ENCODE measurements around the gene LYRM1.
A peak's percentile ranks its signal among the peaks of the same experiment; 100 is the strongest.

Gene LYRM1

DNA sequence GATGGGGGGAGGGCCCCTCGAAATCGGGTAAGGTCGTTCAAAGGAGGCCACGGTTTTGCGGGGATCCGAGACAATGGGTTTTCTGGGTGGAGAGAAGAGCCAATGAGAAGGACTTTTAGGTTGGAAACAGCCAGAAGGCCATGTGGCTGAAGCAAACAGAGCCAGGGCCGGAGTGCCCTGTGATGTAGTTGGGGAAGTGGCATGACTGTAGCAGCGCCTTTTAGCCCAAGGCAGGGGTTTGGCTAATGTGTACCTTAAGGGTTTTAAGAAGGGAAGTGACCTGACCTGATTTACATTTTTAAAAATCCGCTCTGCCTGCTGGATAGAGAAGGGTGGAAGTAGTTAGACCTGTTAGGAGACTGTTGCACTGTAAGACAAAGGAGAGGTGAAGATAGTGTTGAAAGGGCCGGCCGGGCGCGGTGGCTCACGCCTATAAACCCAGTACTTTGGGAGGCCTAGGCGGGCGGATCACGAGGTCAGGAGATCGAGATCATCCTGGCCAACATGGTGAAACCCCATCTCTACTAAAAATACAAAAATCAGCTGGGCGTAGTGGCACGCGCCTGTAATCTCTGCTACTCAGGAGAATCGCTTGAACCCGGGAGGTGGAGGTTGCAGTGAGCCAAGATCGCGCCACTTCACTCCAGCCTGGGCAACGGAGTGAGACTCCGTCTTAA, 1.0 kb downstream of the LYRM1 start:
- Mint-ChIP-seq H3K9me3 (no peaks in the 10 kb centered on the region), H3K27ac (peak overlapping the region; percentile 96), H3K27me3 (no peaks in the 10 kb centered on the region), H3K36me3 (peaks cover 6 to 31% of the 10 kb centered on the region in 2 donors), H3K4me1 (peaks cover 45 to 65% of the 10 kb centered on the region in 2 donors), H3K4me3 (peak overlapping the region; percentile 85 to 89)
- ATAC-seq (replicated peaks) (peak; percentile 45 to 48), DNase-seq (peak; percentile 52)

GRCh38 chr16:20902426-20902825, 1.9 kb downstream of the LYRM1 start:
- DNase-seq, result no peak
- Mint-ChIP-seq H3K27me3 (no peaks in the 10 kb centered on the region), H3K9me3 (no peaks in the 10 kb centered on the region), H3K4me1 (peaks cover 45 to 61% of the 10 kb centered on the region in 2 donors), H3K36me3 (peaks cover 6 to 31% of the 10 kb centered on the region in 2 donors), H3K4me3 (peak overlapping the region; percentile 85 to 89), H3K27ac (peak overlapping the region; percentile 96)
- no peak for ATAC-seq (replicated peaks)

DNA sequence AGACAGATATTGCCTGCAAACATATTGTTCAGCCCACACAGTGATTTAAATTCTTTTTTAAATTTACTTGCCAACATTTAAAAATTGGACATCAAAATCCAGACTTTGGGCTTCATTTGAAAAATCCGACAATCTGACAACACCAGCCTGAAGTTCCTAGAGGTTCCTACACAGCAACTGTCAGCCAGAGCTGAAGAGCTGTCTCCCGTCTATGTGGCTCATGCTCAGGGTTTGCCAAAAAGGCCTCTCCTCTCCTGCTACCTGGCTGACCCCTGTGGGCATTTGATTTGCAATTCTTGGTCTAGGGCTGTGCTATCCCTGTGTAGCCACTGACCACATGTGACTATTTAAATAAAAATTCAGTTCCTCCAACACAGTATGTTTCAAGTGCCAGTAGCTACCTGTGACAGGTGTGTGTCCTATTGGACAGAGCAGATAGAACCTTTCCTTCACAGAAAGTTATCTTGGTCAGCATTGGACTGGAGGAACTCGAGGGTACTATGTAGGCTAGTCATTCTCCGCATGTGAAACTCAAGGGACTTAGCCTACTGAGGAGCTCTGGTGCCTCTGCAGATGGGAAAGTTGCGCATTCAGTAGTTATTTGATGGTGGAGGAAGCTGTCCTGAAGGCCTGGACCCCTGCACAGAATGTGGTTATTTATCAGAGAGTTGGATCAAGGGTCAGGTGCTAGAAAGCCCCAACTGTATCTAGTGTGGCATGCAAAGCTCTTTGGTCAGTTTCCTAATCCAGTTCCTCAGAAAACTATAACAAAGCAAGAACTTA, 2.7 kb downstream of the LYRM1 start:
- Mint-ChIP-seq H3K9me3 (no peaks in the 10 kb centered on the region), H3K27me3 (no peaks in the 10 kb centered on the region), H3K27ac (peak overlapping the region; percentile 60), H3K4me3 (no peak overlapping the region), H3K36me3 (peaks cover 3 to 31% of the 10 kb centered on the region in 2 donors), H3K4me1 (peaks cover 39 to 53% of the 10 kb centered on the region in 2 donors)
- DNase-seq (no peak), ATAC-seq (replicated peaks) (no peak)

- ATAC-seq (replicated peaks) (no peak), DNase-seq (no peak)
- Mint-ChIP-seq H3K9me3 (no peaks in the 10 kb centered on the region), H3K4me1 (peaks cover 35 to 48% of the 10 kb centered on the region in 2 donors), H3K36me3 (peaks cover 3 to 31% of the 10 kb centered on the region in 2 donors), H3K27ac (peak overlapping the region; percentile 60), H3K4me3 (peak overlapping the region; percentile 36 to 60), H3K27me3 (no peaks in the 10 kb centered on the region)
Observed at GRCh38 chr16:20903899-20904506, 3.4 kb downstream of the LYRM1 start.

GRCh38 chr16:20904507-20905081, 4.0 kb downstream of the LYRM1 start:
- DNase-seq, result peak; percentile 25
- peaks cover 3 to 31% of the 10 kb centered on the region in 2 donors for H3K36me3 Mint-ChIP-seq
- no peaks in the 10 kb centered on the region for H3K9me3 Mint-ChIP-seq
- peak overlapping the region; percentile 15 for H3K27ac Mint-ChIP-seq
- peak; percentile 14 to 25 for ATAC-seq (replicated peaks)
- peaks cover 31 to 42% of the 10 kb centered on the region in 2 donors for H3K4me1 Mint-ChIP-seq
- H3K4me3 Mint-ChIP-seq, result peak overlapping the region; percentile 2 to 60
- no peaks in the 10 kb centered on the region for H3K27me3 Mint-ChIP-seq

GRCh38 chr16:20905576-20905975, 5.0 kb downstream of the LYRM1 start:
- H3K9me3 Mint-ChIP-seq, result no peaks in the 10 kb centered on the region
- H3K27me3 Mint-ChIP-seq, result no peaks in the 10 kb centered on the region
- peaks cover 31 to 42% of the 10 kb centered on the region in 2 donors for H3K4me1 Mint-ChIP-seq
- no peak for ATAC-seq (replicated peaks)
- H3K4me3 Mint-ChIP-seq, result no peak overlapping the region
- DNase-seq, result no peak
- no peak overlapping the region for H3K27ac Mint-ChIP-seq
- H3K36me3 Mint-ChIP-seq, result peaks cover 3 to 31% of the 10 kb centered on the region in 2 donors

- Mint-ChIP-seq H3K36me3 (peaks cover 3 to 23% of the 10 kb centered on the region in 2 donors), H3K4me3 (no peak overlapping the region), H3K27ac (no peak overlapping the region), H3K27me3 (no peaks in the 10 kb centered on the region), H3K4me1 (peaks cover 28 to 46% of the 10 kb centered on the region in 2 donors), H3K9me3 (no peaks in the 10 kb centered on the region)
- DNase-seq, result no peak
- ATAC-seq (replicated peaks), result no peak
Observed at GRCh38 chr16:20906341-20907255, 6.0 kb downstream of the LYRM1 start.

DNA sequence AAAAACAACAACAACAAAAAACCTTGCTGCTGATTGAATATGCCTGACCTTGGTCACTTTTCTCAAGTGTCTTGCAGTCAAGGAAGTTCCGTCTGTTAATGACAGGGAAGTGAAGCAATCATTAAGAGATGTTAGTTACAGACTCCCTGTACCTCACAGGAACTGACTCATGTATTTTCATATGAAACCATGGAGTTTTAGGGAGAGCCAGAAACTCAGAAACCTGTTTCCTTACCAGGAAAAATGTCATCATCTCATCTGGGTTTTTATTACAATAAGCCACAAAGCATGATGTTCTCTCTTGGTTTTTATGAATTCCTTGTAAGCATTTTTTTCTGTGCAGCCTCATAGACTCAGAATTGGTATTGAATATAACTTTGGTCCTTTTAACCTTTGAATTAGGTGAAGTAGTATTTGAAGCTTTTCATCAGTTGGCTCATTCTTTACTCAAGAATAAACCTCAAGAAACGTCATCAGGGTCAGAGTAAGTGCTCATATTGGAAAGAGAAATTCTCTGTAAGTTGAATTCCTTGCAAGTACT, 10.3 kb downstream of the LYRM1 start:
- Mint-ChIP-seq H3K4me3 (no peak overlapping the region), H3K27me3 (no peaks in the 10 kb centered on the region), H3K9me3 (no peaks in the 10 kb centered on the region), H3K4me1 (peaks cover 5 to 21% of the 10 kb centered on the region in 2 donors), H3K27ac (no peak overlapping the region), H3K36me3 (peaks cover 3 to 11% of the 10 kb centered on the region in 2 donors)
- no peak for DNase-seq
- peak in 1 of 2 donors; percentile 45 for ATAC-seq (replicated peaks)

DNA sequence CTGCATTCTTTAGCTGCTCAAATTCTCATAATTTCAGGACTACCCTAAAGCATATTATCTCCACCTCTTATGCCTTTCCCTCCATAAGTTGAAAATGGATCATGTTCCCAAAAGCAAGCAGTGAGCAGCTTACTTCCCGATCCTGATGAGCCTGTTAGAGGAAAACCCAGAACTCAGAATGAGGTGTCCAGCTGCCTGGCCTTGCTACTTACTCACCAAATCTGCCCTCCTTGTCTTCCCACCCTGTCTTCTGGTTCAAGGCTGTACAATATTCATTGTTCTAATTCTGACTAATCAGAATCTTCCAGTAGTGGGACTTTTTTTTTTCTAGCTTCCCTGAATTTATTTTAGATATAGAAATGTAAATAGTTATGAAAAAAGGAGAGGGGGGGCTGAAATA, 10.8 kb downstream of the LYRM1 start:
- ATAC-seq (replicated peaks) (no peak), DNase-seq (no peak)
- Mint-ChIP-seq H3K27ac (no peak overlapping the region), H3K27me3 (no peaks in the 10 kb centered on the region), H3K9me3 (no peaks in the 10 kb centered on the region), H3K4me1 (peaks cover 4 to 20% of the 10 kb centered on the region in 2 donors), H3K4me3 (no peak overlapping the region), H3K36me3 (peaks cover 4 to 10% of the 10 kb centered on the region in 2 donors)

DNA sequence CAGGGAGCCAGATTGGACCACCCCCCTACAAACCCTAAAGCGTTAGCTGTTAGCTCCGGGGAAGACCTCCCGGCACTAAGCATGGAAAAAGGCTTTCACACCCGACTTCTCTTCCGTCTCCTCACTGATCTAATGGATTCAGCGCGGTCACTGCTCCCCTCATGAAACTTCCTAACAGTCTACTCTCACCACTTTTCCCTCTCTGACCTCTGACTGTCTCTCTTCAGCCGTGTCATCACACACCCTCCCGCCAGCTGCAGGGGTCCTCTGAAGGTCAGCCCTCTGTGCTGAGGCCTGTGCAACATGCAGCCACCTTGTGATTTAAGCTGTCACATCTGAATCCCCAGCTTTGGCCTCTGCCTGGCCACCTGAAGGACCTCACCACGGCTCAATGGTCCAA, 15.7 kb downstream of the LYRM1 start:
- no peak overlapping the region for H3K4me3 Mint-ChIP-seq
- H3K9me3 Mint-ChIP-seq, result no peaks in the 10 kb centered on the region
- H3K36me3 Mint-ChIP-seq, result peaks cover 5 to 16% of the 10 kb centered on the region in 2 donors
- DNase-seq (no peak), ATAC-seq (replicated peaks) (no peak)
- no peak overlapping the region for H3K27ac Mint-ChIP-seq
- peaks cover 8 to 13% of the 10 kb centered on the region in 2 donors for H3K4me1 Mint-ChIP-seq
- no peaks in the 10 kb centered on the region for H3K27me3 Mint-ChIP-seq

DNA sequence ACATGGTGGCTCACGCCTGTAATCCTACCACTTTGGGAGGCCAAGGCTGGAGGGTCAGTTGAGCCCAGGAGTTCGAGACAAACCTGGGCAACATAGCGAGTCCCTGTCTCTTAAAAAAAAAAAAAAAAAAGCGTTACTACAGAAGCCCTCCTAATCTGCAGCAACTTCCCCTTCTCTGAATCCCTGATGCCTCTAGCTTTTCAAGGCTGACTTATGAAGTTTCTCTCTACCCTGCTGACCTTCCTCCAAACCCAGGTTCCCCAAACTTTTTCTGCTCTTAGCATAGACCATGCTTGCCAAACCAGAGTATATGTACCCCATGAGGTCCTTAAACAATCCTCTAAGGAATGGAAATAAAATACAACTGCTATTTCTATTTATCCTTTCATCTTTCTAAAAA, 16.4 kb downstream of the LYRM1 start:
- Mint-ChIP-seq H3K27me3 (no peaks in the 10 kb centered on the region), H3K27ac (no peak overlapping the region), H3K36me3 (peaks cover 5 to 16% of the 10 kb centered on the region in 2 donors)

GRCh38 chr16:20918486-20919239, 18.1 kb downstream of the LYRM1 start:
- H3K4me1 Mint-ChIP-seq, result peaks cover 9% of the 10 kb centered on the region in 2 donors
- peaks cover 7 to 19% of the 10 kb centered on the region in 2 donors for H3K36me3 Mint-ChIP-seq
- no peaks in the 10 kb centered on the region for H3K9me3 Mint-ChIP-seq
- H3K27me3 Mint-ChIP-seq, result no peaks in the 10 kb centered on the region
- no peak overlapping the region for H3K27ac Mint-ChIP-seq
- DNase-seq, result no peak
- H3K4me3 Mint-ChIP-seq, result no peak overlapping the region
- ATAC-seq (replicated peaks), result no peak

More for the DNA sequence above, 16.4 kb downstream of the LYRM1 start:
- H3K4me1 Mint-ChIP-seq, result peaks cover 7 to 11% of the 10 kb centered on the region in 2 donors
- H3K9me3 Mint-ChIP-seq, result no peaks in the 10 kb centered on the region
- DNase-seq, result no peak
- H3K4me3 Mint-ChIP-seq, result no peak overlapping the region
- ATAC-seq (replicated peaks), result peak in 1 of 2 donors; percentile 23

DNA sequence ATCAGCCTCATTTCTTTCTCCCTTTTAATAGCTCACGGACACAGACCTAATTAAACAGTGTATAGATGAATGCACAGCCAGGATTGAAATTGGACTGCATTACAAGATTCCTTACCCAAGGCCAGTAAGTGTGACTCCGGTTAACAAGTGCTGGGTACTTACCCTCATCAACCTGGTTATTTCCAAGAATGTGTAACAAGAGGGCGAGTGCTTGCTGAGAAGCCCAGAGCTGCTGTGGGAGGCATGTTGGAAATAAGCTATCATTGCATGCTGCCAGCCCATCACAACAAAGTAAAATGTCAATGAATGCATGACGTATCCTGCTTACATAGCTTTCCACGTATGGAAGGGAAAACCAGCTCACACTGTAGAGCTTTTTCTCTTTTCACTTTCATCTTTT, 19.5 kb downstream of the LYRM1 start:
- H3K4me3 Mint-ChIP-seq, result no peak overlapping the region
- DNase-seq, result no peak
- H3K36me3 Mint-ChIP-seq, result peaks cover 7 to 19% of the 10 kb centered on the region in 2 donors
- no peaks in the 10 kb centered on the region for H3K9me3 Mint-ChIP-seq
- no peak overlapping the region for H3K27ac Mint-ChIP-seq
- no peak for ATAC-seq (replicated peaks)
- peaks cover 6 to 9% of the 10 kb centered on the region in 2 donors for H3K4me1 Mint-ChIP-seq
- no peaks in the 10 kb centered on the region for H3K27me3 Mint-ChIP-seq
